NK-92 treated with Interleukin-12 subunit alpha and Interleukin-12 subunit beta, amount 100 ng/mL, for 24 hours (cell line): ENCODE results near the gene ZNF483.
A peak's percentile ranks its signal among the peaks of the same experiment; 100 is the strongest.
"Not testable (repeated sequence)": the region's sequence is repeated elsewhere in the genome, so short reads cannot be mapped to it uniquely, and the experiment has no call there.

Experiments used
- DNase-seq: peaks from one replicate; lab custom pipeline; 2025; lab: John Stamatoyannopoulos, UW

The ZNF483 gene

GRCh38 chr9:111525056-111525977, at the start of gene ZNF483:
ZNF483 (plus strand) TSS chr9:111525179; CDS start chr9:111527396, 2,217 bp downstream.
- DNase-seq, result no peak

- DNase-seq, result no peak
These were observed 49.8 kb upstream of the ZNF483 start for GRCh38 chr9:111475195-111475594.

- DNase-seq, result no peak
These were observed 47.3 kb upstream of the ZNF483 start for GRCh38 chr9:111477677-111478076.

- DNase-seq, result no peak
These were observed 42.9 kb upstream of the ZNF483 start for GRCh38 chr9:111481885-111482636.

DNA sequence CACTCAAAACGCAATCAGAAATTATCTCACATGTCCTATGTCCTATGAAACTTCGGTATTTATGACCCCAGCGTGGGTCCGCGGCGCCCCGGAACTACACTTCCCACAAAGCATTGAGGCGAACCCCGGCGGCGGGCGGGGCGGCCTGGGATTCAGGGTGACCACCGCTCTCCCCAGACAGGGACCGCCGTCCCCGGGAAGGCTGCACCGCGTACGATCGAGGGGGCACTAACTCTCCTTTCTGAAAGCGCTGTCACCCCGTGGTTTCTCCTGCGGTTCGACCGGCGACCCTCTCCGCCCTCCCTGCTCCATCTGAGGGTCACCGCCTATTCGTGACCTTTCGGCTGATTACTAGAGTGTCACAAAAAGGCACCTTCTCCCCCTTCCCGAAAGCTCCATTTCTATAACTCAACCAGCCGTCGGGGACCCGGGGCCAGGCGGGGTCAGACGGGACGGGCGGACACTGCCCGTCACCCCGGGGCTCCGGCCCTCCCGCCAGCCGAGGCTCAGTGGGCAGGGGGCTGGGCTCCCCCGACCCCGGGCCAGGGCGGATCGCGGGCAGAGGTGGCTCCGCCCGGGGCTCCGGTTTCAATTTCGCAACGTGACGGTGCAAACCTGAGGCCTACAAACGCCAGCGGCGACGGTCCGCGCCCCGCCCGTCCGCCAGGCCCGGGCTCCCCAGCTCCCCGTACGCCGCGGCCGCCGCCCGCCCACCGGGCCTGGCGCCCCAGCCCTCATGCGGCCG, 42.1 kb upstream of the ZNF483 start:
- peak; percentile 59 for DNase-seq

DNA sequence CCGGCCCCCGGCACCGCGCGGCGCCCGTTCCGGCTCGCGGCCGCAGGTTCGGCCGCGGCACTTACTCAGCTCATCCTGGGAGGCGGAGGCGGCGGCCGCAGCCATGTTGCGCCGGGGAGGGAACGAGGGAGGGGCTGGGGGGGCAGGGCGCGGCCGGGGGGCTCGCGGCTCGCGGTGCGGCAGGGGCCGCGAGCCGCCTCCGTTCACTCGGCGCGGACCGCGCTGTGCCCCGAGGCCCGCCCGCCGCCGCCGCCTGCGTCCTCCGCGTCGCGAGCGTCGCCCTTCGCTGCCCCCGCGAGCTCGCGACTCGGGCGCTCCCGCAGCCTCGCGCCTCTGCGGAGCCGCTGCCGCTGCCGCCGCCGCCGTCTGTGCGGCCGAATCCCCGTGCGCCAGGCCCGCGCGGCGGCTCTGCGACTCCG, 41.5 kb upstream of the ZNF483 start:
- DNase-seq, result peak; percentile 43

- peak; percentile 75 for DNase-seq
These were observed 41.0 kb upstream of the ZNF483 start, which contains the start of gene ECPAS for GRCh38 chr9:111483858-111484571. ECPAS (minus strand) TSS chr9:111484383; CDS start chr9:111472918, 11,465 bp downstream.

GRCh38 chr9:111484572-111484894, 40.4 kb upstream of the ZNF483 start:
- no peak for DNase-seq

DNA sequence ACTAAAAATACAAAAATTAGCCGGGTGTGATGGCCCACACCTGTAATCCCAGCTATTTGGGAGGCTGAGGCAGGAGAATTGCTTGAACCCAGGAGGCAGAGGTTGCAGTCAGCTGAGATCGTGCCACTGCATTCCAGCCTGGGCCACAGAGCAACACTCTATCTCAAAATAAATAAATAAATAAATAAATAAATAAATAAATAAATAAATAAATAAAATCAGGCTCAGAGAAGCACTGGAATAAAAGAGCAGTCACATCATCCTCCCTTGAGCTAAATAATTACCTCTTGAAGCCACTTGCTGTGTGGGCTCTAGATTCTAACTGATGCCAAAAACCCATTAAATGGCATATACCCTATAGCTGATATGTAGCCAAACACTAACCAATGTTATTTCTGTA, 27.8 kb upstream of the ZNF483 start:
- DNase-seq, result not testable (repeated sequence)

- no peak for DNase-seq
These were observed 23.9 kb upstream of the ZNF483 start for GRCh38 chr9:111501005-111501562.

- no peak for DNase-seq
These were observed 23.3 kb upstream of the ZNF483 start for GRCh38 chr9:111501648-111502047.

- DNase-seq, result no peak
These were observed 22.5 kb upstream of the ZNF483 start for GRCh38 chr9:111502506-111502905.

DNA sequence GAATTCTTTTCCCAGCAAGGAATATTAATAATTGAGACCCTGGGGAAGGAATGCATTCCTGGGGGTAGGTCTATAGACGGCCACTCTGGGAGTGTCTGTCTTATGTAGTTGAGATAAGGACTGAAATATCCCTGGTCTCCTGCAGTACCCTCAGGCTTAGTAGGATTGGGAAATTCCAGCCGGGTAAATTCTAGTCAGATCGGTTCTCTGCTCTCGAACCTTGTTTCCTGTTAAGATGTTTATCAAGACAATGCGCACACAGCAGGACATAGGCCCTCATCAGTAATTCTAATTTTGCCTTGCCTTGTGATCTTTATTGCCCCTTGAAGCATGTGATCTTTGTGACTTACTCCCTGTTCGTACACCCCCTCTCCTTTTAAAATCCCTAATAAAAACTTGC, 13.4 kb upstream of the ZNF483 start:
- DNase-seq, result not testable (repeated sequence)

DNA sequence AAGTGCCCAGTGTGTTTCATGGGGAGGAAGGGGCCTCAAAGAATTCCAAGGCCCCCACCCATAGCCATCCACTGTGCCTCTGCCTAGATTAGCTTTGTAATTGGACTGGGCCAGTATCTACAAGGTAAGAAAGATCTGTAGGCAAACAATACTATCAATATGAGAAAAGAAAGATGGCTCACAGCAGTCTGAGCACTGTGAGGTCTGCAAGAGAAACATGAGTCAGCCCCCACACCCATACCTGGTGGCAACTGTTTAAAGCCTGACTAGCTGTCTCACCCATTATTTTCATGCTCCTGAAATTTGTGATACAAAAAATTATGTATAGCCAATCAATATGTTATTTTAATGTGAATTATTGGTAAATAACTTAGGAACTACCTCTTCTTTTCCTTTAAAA, 10.0 kb upstream of the ZNF483 start:
- DNase-seq, result no peak

- no peak for DNase-seq
These were observed 8.9 kb upstream of the ZNF483 start for GRCh38 chr9:111516061-111516465.

- no peak for DNase-seq
These were observed 286 bp upstream of the ZNF483 start for GRCh38 chr9:111524731-111525055.

GRCh38 chr9:111527347-111527746, 2.4 kb downstream of the ZNF483 start:
- DNase-seq, result no peak

DNA sequence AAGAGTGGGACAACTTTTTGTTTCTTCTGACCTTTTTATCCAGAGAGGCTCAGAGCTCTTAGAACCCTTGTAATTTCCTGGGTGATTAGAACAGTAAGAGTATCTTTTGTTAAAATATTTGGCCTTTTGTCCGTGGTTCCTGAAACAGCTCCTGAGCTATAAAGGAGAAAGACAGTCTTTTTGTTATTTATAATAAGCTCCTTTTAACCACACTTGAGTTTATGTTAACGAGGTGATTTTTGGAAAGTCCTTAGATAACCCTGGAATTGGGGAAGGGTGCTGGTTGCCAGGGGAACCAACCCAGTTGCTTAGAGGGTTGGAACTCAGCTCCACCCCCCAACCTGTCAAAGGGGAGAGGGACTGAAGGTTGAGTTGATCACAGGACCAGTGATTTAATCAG, 4.8 kb downstream of the ZNF483 start:
- no peak for DNase-seq

DNA sequence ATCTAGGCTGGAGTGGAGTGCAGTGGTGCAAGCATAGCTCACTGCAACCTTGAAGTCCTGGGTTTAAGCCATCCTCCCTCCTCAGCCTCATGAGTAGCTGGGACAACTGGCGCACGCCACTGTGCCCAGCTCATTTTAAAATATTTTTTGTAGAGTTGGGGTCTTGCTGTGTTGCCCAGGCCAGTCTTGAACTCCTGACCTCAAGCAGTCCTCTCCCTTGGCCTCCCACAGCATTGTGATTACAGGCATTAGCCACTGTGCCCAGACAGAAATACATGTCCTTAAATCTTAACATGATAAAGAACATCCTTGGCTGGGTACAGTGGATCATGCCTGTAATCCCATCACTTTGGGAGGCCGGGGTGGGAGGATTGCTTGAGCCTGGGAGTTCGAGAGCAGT, 6.7 kb downstream of the ZNF483 start:
- DNase-seq, result no peak

GRCh38 chr9:111533099-111533790, 8.3 kb downstream of the ZNF483 start:
- DNase-seq, result no peak
